Lung (tissue), 12 donors: ENCODE measurements around the gene EIF3L. TPM values are rescaled to one million over a fixed set of nuclear protein-coding genes. Genes with fewer than 3 reads are reported as not detected.

ENCODE experiments used
- ATAC-seq: fragments of 200-7000 bp; cut with Tn5 transposase; one replicate; pipeline ENCODE4 v1.9.1; 2020; ENCODE audit warnings: moderate number of reproducible peaks; ENCODE audit not compliant: insufficient read depth, low FRiP score
- DNase-seq, 3 donors: peaks; one replicate each; pipeline ENCODE4 v3.0.0-alpha.2; 2013 to 2017
- H3K27ac ChIP-seq, 2 donors: one replicate each; pipeline ENCODE4 v1.5.1; 2013; ENCODE audit warnings: mild to moderate bottlenecking in 2 of 2, moderate library complexity in 2 of 2, control low read depth in 1 of 2, inconsistent platforms in 1 of 2, low read depth in 1 of 2, low read length in 1 of 2
- H3K27me3 ChIP-seq, 3 donors: one replicate each; pipeline ENCODE4 v1.5.1; 2013; ENCODE audit warnings: low read length in 2 of 3; ENCODE audit not compliant: control insufficient read depth in 3 of 3, insufficient read depth in 3 of 3
- H3K36me3 ChIP-seq, 4 donors: one replicate each; pipeline ENCODE4 v1.5.1; 2013; ENCODE audit warnings: low read length in 4 of 4, mild to moderate bottlenecking in 1 of 4, moderate library complexity in 1 of 4; ENCODE audit not compliant: control insufficient read depth in 4 of 4, insufficient read depth in 4 of 4
- H3K4me1 ChIP-seq, 5 donors: one replicate each; pipeline ENCODE4 v1.5.1; 2013; ENCODE audit warnings: low read length in 5 of 5, mild to moderate bottlenecking in 2 of 5, moderate library complexity in 1 of 5; ENCODE audit not compliant: control insufficient read depth in 5 of 5, insufficient read depth in 5 of 5
- H3K4me3 ChIP-seq: one replicate; pipeline ENCODE4 v1.5.1; 2013; ENCODE audit warnings: mild to moderate bottlenecking, control low read depth, moderate library complexity
- H3K9ac ChIP-seq, 2 donors: one replicate each; pipeline ENCODE4 v1.5.1; 2013; ENCODE audit warnings: low read length in 2 of 2, control low read depth in 1 of 2; ENCODE audit not compliant: insufficient read depth in 1 of 2
- H3K9me3 ChIP-seq, 4 donors: one replicate each; pipeline ENCODE4 v1.5.1; 2013; ENCODE audit warnings: low read length in 3 of 4, mild to moderate bottlenecking in 1 of 4, moderate library complexity in 1 of 4; ENCODE audit not compliant: control insufficient read depth in 4 of 4, insufficient read depth in 3 of 4
- WGBS, 2 donors: extraction: QIAGEN DNeasy Blood & Tissue Kit; methylation state at CpG; one replicate each; pipeline ENCODE4 v1.1.7; 2013; 5-methylcytosine and 5-hydroxymethylcytosine counted together
- polyA plus RNA-seq, 2 donors: library from polyadenylated mRNA; stranded (reverse); fragments of 200-250 nt; gene quantifications; one replicate each; pipeline ENCODE4 v1.2.1, GENCODE V29; 2013
- total RNA-seq, 2 donors: library from RNA; depleted of rRNA in 1 of 2; stranded (reverse); fragments of >200 nt in 1 of 2; gene quantifications; one replicate each; pipeline ENCODE4 v1.2.1, GENCODE V29; 2014 to 2021
- TF ChIP-seq, protein P1 (sequence below): IDR thresholded peaks from 2 replicates; pipeline ENCODE4 v1.5.1; 2012; ENCODE audit warnings: mild to moderate bottlenecking; ENCODE audit errors: control extremely low read depth, extremely low read depth
- donor health status: control.
- donor health status: control.
- donor health status: Bipolar disorder and iron deficiency.
- donor health status: healthy.
- donor health status: DM: yes; HTN: yes; CAD: no.

EIF3L gene
- total and polyA plus RNA-seq, 4 donors = 175 to 420 (median 252) TPM

DNA sequence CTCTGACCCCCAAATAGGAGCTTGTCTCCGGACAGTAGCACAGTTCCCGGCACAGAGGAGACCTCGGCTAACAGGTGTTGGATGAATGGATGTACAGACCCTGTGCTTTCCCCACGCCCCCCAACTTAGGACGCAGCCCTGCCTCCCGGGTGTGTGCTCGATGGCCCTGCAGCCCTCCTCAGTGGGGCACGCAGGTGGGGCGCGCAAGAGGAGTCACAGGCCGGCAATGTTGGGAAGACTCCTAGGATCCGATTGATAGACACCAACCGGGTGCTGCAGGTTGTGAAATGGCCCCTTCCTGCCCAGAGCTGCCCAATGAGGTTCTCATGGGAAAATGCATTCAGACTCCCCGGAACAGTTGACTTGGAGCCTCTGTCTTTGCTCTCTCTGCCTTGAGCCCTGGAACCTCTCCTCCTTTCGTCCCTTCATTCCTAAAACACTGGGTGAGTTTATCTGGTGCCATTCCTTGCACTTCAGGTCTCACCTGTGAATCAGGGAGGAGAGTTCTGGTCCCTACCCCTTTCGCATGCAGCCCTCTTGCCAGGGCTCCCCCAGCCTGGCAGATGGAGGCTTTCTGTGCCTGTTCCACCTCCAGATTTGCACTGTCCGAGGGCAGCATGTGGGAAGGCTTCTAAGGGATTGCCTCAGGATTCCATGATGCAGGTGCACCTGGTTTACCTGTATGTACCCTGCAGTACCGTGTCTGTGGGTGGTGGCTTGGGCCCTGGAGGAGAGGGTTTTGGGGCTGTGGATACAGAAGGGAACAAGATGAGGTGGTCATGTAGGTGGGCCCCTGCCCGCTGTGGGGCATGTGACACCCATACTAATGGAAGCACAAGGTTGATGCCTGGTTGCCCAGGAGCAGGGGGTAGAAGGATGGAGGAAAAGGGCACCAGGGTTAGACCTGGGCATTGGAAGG is 58.1 kb downstream of the EIF3L start:
- Histone ChIP-seq H3K9ac (no peak overlapping the region), H3K27me3 (peaks cover 0 to 3% (median 0%) of the 10 kb centered on the region in 3 donors), H3K4me1 (peaks cover 0 to 25% (median 12%) of the 10 kb centered on the region in 5 donors), H3K9me3 (no peaks in the 10 kb centered on the region), H3K4me3 (peak overlapping the region; percentile 71), H3K27ac (peak overlapping the region; percentile 54 to 84), H3K36me3 (peaks cover 0 to 4% (median 2%) of the 10 kb centered on the region in 4 donors)
- ATAC-seq (no peak), DNase-seq (no peak)
- TF ChIP-seq, protein P1, sequence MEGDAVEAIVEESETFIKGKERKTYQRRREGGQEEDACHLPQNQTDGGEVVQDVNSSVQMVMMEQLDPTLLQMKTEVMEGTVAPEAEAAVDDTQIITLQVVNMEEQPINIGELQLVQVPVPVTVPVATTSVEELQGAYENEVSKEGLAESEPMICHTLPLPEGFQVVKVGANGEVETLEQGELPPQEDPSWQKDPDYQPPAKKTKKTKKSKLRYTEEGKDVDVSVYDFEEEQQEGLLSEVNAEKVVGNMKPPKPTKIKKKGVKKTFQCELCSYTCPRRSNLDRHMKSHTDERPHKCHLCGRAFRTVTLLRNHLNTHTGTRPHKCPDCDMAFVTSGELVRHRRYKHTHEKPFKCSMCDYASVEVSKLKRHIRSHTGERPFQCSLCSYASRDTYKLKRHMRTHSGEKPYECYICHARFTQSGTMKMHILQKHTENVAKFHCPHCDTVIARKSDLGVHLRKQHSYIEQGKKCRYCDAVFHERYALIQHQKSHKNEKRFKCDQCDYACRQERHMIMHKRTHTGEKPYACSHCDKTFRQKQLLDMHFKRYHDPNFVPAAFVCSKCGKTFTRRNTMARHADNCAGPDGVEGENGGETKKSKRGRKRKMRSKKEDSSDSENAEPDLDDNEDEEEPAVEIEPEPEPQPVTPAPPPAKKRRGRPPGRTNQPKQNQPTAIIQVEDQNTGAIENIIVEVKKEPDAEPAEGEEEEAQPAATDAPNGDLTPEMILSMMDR = no peak
- WGBS, 2 donors = 40 to 48% methylated on average over 19 of the region's 19 CpGs

DNA sequence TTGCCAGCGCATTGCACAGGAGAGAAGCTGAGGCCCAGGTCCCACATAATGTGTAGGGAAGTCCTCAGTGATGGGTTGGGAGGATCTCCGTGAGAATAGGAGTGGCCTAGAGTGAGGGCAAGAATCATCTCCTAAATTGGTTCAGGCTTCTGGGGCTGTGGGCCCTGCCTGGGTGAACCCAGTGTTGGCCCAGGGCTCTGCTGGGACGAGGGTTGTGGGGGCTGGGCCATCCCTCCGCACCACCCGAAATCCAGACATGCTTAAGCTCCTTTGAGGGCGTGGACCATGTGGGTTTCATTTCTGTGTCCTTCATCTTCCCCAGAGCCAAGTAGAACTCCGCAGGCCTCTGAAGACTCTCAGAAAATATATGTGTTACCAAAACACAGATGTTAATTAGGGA is 60.5 kb downstream of the EIF3L start:
- TF ChIP-seq, protein P1 = no peak
- Histone ChIP-seq H3K4me3 (no peak overlapping the region), H3K36me3 (peaks cover 0 to 14% (median 3%) of the 10 kb centered on the region in 4 donors), H3K4me1 (peaks cover 0 to 21% (median 12%) of the 10 kb centered on the region in 5 donors), H3K27me3 (peaks cover 0 to 3% (median 0%) of the 10 kb centered on the region in 3 donors), H3K9ac (no peak overlapping the region), H3K9me3 (no peaks in the 10 kb centered on the region), H3K27ac (peak overlapping the region in 1 of 2 donors; percentile 2)
- DNase-seq (no peak), ATAC-seq (no peak)
- WGBS, 2 donors = 85 to 89% methylated on average over 7 of the region's 7 CpGs

DNA sequence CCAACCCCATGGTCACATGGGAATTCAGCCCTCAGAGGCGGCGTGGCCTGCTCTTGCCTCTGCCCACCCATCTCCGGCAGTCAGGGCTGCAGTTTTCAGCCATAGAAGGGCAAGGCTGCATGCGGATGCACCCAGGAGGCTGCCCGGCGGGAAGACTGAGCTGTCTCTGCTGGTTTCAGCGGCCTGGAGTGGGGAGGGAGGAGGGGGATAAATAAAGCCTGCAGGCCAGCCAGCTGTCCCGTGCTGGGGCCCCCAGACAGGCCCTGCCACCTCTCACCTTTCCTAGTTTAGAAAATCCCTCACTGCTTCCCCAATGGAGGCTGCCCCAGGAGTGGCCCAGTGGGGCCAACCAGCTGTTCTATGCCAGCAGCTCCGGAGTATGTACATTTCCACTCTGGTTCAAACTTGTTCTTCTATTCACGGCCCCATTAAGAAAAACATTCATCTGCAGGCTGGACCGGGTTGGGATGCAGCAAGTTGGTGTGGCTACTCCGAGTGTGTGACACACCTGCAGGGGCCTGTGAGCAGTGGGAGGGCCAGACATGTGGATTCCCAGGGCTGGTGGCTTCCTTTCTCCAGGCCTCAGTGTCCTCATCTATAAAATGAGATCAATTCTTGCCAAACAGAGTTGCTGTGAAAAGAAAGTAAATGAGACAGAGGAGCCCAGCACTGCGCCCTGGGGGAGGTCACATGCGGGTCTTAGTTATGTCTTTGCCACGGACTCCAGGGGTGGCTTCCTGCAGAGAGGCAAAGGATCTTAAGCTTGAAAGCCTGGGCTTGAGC is 61.9 kb downstream of the EIF3L start:
- Histone ChIP-seq H3K4me1 (peaks cover 0 to 18% (median 12%) of the 10 kb centered on the region in 5 donors), H3K9me3 (no peaks in the 10 kb centered on the region), H3K36me3 (peaks cover 0 to 14% (median 5%) of the 10 kb centered on the region in 4 donors), H3K4me3 (no peak overlapping the region), H3K27ac (peak overlapping the region in 1 of 2 donors; percentile 21), H3K27me3 (peaks cover 0 to 3% (median 0%) of the 10 kb centered on the region in 3 donors), H3K9ac (no peak overlapping the region)
- TF ChIP-seq, protein P1 = no peak
- DNase-seq (peak in 1 of 3 donors; percentile 46), ATAC-seq (no peak)
- WGBS, 2 donors = 65 to 80% methylated on average over 15 of the region's 15 CpGs
